Natural killer cell (primary cell): ENCODE measurements around the gene SLIT1. TPM values are rescaled to one million over a fixed set of nuclear protein-coding genes. Genes with fewer than 3 reads are reported as not detected.

ENCODE experiments used
- ATAC-seq, 3 donors: fragments of 150-1000 bp in 2 of 3; fragments of 200-7000 bp in 1 of 3; cut with Tn5 transposase; 1 replicate in 1 of 3; 2 replicates in 2 of 3; pipeline ENCODE4 v1.10.0; 2021; ENCODE audit warnings: mild to moderate bottlenecking in 2 of 3, moderate library complexity in 2 of 3
- DNase-seq, 2 donors: peaks; one replicate each; pipeline versions ENCODE4 v3.0.0 to v3.0.0-alpha.2; 2013 to 2021; ENCODE audit warnings: mixed read lengths in 1 of 2
- H3K27ac ChIP-seq: one replicate; pipeline ENCODE4 v1.5.1; 2013; ENCODE audit warnings: mild to moderate bottlenecking, low read length
- H3K27me3 ChIP-seq: one replicate; pipeline ENCODE4 v1.6.1; 2013; ENCODE audit warnings: low read length; ENCODE audit not compliant: control insufficient read depth, insufficient read depth
- H3K36me3 ChIP-seq: one replicate; pipeline ENCODE4 v1.6.1; 2013; ENCODE audit warnings: low read length; ENCODE audit not compliant: control insufficient read depth, insufficient read depth
- H3K4me1 ChIP-seq: one replicate; pipeline ENCODE4 v1.6.1; 2013; ENCODE audit warnings: low read length; ENCODE audit not compliant: control insufficient read depth, insufficient read depth
- H3K4me3 ChIP-seq: one replicate; pipeline ENCODE4 v1.5.1; 2013; ENCODE audit warnings: low read length
- H3K9me3 ChIP-seq: one replicate; pipeline ENCODE4 v1.6.1; 2013; ENCODE audit warnings: low read length; ENCODE audit not compliant: control insufficient read depth, insufficient read depth
- H3K27ac Mint-ChIP-seq, 2 donors: one replicate each; pipeline ENCODE4 v1.8.0; 2022; ENCODE audit warnings: mild to moderate bottlenecking in 2 of 2, mixed read lengths in 2 of 2, moderate library complexity in 1 of 2
- H3K27me3 Mint-ChIP-seq, 2 donors: one replicate each; pipeline ENCODE4 v1.8.0; 2022; ENCODE audit warnings: low read depth in 2 of 2, mixed read lengths in 2 of 2
- H3K36me3 Mint-ChIP-seq: one replicate; pipeline ENCODE4 v1.8.0; 2022; ENCODE audit warnings: mixed read lengths
- H3K4me1 Mint-ChIP-seq, 2 donors: one replicate each; pipeline ENCODE4 v1.8.0; 2022; ENCODE audit warnings: mixed read lengths in 2 of 2
- H3K4me3 Mint-ChIP-seq: one replicate; pipeline ENCODE4 v1.8.0; 2022; ENCODE audit warnings: mild to moderate bottlenecking, moderate library complexity, mixed read lengths
- H3K9me3 Mint-ChIP-seq, 2 donors: one replicate each; pipeline ENCODE4 v1.8.0; 2022; ENCODE audit warnings: mixed read lengths in 2 of 2
- CTCF ChIP-seq: fragments of 200-600 bp; IDR thresholded peaks from one replicate; pipeline ENCODE4 v1.8.0; 2022; ENCODE audit warnings: antibody characterized with exemption
- WGBS: methylation state at CpG from one replicate; pipeline ENCODE4 v1.1.7; 2013; ENCODE audit warnings: missing lambda C conversion rate; ENCODE audit not compliant: insufficient coverage; 5-methylcytosine and 5-hydroxymethylcytosine counted together
- intact Hi-C: fragments of 100-400 bp; cut with micrococcal nuclease; formaldehyde crosslinking; loops from one replicate; pipeline ENCODE4 v1.14.2; 2022
- total RNA-seq, 4 donors: library from RNA; stranded (reverse); fragments of 120-200 nt in 1 of 4; gene quantifications; one replicate each; pipeline versions ENCODE4 v1.2.3 to v1.2.4, GENCODE V29; 2013 to 2022

Gene SLIT1
- total RNA-seq, 3 donors from 2014 or later (not counting 1 experiment from before 2014, with no cell fraction given) = 0.28 to 1.5 (median 1.1) TPM

GRCh38 chr10:97063271-97063982 lies 122.3 kb downstream of the SLIT1 start:
- Histone ChIP-seq H3K4me3 (no peak overlapping the region), H3K27ac (no peak overlapping the region), H3K9me3 (no peaks in the 10 kb centered on the region), H3K4me1 (no peaks in the 10 kb centered on the region), H3K27me3 (no peaks in the 10 kb centered on the region), H3K36me3 (no peaks in the 10 kb centered on the region)
- Mint-ChIP-seq H3K4me3 (no peak overlapping the region), H3K4me1 (no peaks in the 10 kb centered on the region), H3K27me3 (peaks cover under 1% of the 10 kb centered on the region in 2 donors), H3K27ac (no peak overlapping the region), H3K36me3 (no peaks in the 10 kb centered on the region), H3K9me3 (no peaks in the 10 kb centered on the region)
- no peak for DNase-seq
- WGBS = 87% methylated on average over 20 of the region's 20 CpGs
- ATAC-seq = no peak
- intact Hi-C loops = no loop called here
- no peak for TF ChIP-seq CTCF

GRCh38 chr10:97062456-97062855 lies 123.3 kb downstream of the SLIT1 start:
- intact Hi-C loops = no loop called here
- no peak overlapping the region for H3K27ac Mint-ChIP-seq
- H3K4me1 Mint-ChIP-seq = no peaks in the 10 kb centered on the region
- no peak for ATAC-seq
- H3K27me3 Mint-ChIP-seq = no peaks in the 10 kb centered on the region
- Histone ChIP-seq H3K4me3 (no peak overlapping the region), H3K27ac (no peak overlapping the region), H3K9me3 (no peaks in the 10 kb centered on the region), H3K36me3 (no peaks in the 10 kb centered on the region), H3K27me3 (no peaks in the 10 kb centered on the region), H3K4me1 (no peaks in the 10 kb centered on the region)
- no peak for TF ChIP-seq CTCF
- 95% methylated on average over 7 of the region's 7 CpGs for WGBS
- no peak for DNase-seq
- H3K4me3 Mint-ChIP-seq = no peak overlapping the region
- no peaks in the 10 kb centered on the region for H3K36me3 Mint-ChIP-seq
- no peaks in the 10 kb centered on the region for H3K9me3 Mint-ChIP-seq

- no peaks in the 10 kb centered on the region for H3K4me1 Mint-ChIP-seq
- ATAC-seq = no peak
- 97% methylated on average over 5 of the region's 5 CpGs for WGBS
Observed at GRCh38 chr10:97062046-97062445, 123.7 kb downstream of the SLIT1 start.

More at GRCh38 chr10:97062046-97062445, 123.7 kb downstream of the SLIT1 start:
- intact Hi-C loops = no loop called here
- Mint-ChIP-seq H3K9me3 (no peaks in the 10 kb centered on the region), H3K27ac (no peak overlapping the region), H3K27me3 (no peaks in the 10 kb centered on the region), H3K4me3 (no peak overlapping the region), H3K36me3 (no peaks in the 10 kb centered on the region)
- no peaks in the 10 kb centered on the region for H3K27me3 ChIP-seq
- no peaks in the 10 kb centered on the region for H3K9me3 ChIP-seq
- TF ChIP-seq CTCF = no peak
- no peak overlapping the region for H3K4me3 ChIP-seq
- H3K27ac ChIP-seq = no peak overlapping the region
- no peaks in the 10 kb centered on the region for H3K36me3 ChIP-seq
- no peaks in the 10 kb centered on the region for H3K4me1 ChIP-seq
- DNase-seq = no peak
